GM12872 (cell line): Measurements from ENCODE around the gene MOSMO.

Source experiments
- TF ChIP-seq, protein P1 (sequence below): IDR thresholded peaks from 3 replicates; pipeline ENCODE4 v1.5.1; 2011; ENCODE audit warnings: low read depth, mild to moderate bottlenecking, low read length, moderate library complexity; ENCODE audit not compliant: insufficient read depth

The MOSMO gene

GRCh38 chr16:22123759-22124490 is 116.0 kb downstream of the MOSMO start:
- TF ChIP-seq, protein P1, sequence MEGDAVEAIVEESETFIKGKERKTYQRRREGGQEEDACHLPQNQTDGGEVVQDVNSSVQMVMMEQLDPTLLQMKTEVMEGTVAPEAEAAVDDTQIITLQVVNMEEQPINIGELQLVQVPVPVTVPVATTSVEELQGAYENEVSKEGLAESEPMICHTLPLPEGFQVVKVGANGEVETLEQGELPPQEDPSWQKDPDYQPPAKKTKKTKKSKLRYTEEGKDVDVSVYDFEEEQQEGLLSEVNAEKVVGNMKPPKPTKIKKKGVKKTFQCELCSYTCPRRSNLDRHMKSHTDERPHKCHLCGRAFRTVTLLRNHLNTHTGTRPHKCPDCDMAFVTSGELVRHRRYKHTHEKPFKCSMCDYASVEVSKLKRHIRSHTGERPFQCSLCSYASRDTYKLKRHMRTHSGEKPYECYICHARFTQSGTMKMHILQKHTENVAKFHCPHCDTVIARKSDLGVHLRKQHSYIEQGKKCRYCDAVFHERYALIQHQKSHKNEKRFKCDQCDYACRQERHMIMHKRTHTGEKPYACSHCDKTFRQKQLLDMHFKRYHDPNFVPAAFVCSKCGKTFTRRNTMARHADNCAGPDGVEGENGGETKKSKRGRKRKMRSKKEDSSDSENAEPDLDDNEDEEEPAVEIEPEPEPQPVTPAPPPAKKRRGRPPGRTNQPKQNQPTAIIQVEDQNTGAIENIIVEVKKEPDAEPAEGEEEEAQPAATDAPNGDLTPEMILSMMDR = no peak

- TF ChIP-seq, protein P1 = no peak
Measured at GRCh38 chr16:22124583-22125284, 116.8 kb downstream of the MOSMO start.

DNA sequence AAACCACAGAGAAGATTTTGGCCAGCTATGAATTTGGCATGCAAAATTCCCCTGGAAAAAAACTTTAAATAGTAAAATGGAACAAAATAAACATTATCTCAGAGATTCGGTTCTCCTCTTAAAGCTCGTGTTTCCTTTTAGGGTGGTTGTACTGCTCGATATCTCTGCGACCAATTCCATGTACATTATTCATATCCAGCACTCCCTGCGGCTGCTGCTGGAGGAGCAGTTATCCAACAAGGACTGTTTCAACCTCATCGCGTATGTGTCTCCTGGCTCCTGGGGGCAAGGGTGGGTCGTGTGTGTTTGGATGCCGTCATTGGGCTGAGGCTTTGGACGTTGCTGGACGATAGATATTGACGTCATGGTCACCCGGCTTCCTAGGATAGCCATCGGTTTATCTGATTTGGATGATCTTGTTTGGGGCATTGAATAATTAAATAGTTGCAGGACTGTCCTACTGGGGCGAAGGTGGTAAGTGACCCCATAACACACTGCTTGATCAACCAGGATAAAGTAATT is 118.2 kb downstream of the MOSMO start:
- TF ChIP-seq, protein P1 = no peak

DNA sequence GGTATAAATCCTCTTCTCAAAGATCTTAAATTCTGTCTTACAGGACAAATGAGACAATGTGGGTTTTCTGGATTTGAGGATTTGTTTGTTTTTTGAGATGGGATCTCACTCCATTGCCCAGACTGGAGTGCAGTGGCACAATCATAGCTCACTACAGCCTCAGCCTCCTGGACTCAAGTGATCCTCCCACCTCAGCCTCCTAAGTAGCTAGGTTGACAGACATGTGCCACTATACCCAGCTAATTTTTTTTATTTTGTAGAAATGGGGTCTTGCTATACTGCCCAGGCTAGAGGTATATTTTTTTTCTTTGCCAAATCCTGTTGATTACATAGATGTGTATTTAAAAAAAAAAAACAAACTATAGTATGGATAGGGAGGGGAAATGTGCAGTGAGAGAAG is 122.6 kb downstream of the MOSMO start:
- TF ChIP-seq, protein P1 = no peak

DNA sequence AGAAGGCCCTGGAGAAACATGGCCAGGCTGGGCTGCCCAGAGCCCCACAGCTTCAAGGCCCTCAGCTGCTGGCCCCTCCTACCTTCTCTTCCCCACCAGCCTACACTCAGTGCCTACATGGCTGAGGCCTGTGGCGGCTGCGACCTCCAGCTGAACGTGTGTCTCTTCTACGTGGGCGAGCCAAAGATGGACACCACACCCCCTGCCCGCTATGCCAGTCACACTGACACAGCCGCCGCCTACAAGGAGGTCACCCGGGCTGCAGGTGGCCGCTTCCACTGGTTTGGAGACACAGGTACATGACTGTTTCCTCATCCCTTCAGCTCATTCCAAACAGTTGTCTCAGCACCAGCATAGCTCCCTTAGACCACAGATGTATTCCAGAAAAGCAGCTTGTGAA is 124.9 kb downstream of the MOSMO start:
- TF ChIP-seq, protein P1 = no peak
